Measurements from ENCODE around the gene NACC2.

Gene NACC2

DNA sequence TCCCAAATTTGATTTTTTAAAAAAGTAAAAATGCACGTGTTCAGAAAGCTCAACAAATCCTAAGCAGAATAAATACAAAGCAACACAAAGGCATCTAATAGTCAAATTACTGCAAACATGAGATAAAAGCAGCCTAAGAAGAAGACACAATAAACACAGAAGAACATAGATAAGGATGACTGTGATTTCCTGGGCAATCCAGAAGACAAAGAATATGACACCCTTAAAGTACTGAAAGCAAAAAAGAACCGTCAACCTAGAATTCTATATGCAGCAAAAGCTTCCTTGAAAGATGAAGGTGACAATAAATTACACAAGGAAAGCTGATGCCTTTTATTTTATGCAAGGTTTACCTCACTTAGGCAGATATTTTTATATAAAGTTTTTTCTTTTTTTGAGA lies 58.2 kb downstream of the NACC2 start:
- H3K27ac ChIP-seq: no peak overlapping the region
- no peak overlapping the region for H3K4me3 ChIP-seq (IDR thresholded peaks at IDR 0.05; ENCODE audit: insufficient read depth, low read depth, low read length)
- TF ChIP-seq, protein P1, sequence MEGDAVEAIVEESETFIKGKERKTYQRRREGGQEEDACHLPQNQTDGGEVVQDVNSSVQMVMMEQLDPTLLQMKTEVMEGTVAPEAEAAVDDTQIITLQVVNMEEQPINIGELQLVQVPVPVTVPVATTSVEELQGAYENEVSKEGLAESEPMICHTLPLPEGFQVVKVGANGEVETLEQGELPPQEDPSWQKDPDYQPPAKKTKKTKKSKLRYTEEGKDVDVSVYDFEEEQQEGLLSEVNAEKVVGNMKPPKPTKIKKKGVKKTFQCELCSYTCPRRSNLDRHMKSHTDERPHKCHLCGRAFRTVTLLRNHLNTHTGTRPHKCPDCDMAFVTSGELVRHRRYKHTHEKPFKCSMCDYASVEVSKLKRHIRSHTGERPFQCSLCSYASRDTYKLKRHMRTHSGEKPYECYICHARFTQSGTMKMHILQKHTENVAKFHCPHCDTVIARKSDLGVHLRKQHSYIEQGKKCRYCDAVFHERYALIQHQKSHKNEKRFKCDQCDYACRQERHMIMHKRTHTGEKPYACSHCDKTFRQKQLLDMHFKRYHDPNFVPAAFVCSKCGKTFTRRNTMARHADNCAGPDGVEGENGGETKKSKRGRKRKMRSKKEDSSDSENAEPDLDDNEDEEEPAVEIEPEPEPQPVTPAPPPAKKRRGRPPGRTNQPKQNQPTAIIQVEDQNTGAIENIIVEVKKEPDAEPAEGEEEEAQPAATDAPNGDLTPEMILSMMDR (conservative IDR thresholded peaks at IDR 0.05; ENCODE audit: low read depth, low read length): no peak
- H3K4me1 ChIP-seq (ENCODE audit: low read depth, poor library complexity, severe bottlenecking): no peaks in the 10 kb centered on the region
- no peaks in the 10 kb centered on the region for H3K79me2 ChIP-seq (ENCODE audit: insufficient read depth, low read depth)
- H3K27me3 ChIP-seq (ENCODE audit: insufficient read depth, low read depth): peaks cover 94% of the 10 kb centered on the region
- H3K9ac ChIP-seq: no peak overlapping the region
- H4K20me1 ChIP-seq (ENCODE audit: insufficient read depth): no peaks in the 10 kb centered on the region
- no peak overlapping the region for H2AFZ ChIP-seq (ENCODE audit: low read depth)
- H3K4me2 ChIP-seq: no peak overlapping the region
- H3K36me3 ChIP-seq (ENCODE audit: insufficient read depth): no peaks in the 10 kb centered on the region

GRCh38 chr9:136036050-136036449 lies 59.0 kb downstream of the NACC2 start:
- no peak overlapping the region for H3K27ac ChIP-seq
- no peak overlapping the region for H3K4me2 ChIP-seq
- no peak overlapping the region for H3K9ac ChIP-seq
- H3K27me3 ChIP-seq (ENCODE audit: insufficient read depth, low read depth): peaks cover 93% of the 10 kb centered on the region
- H3K36me3 ChIP-seq (ENCODE audit: insufficient read depth): no peaks in the 10 kb centered on the region
- H3K4me1 ChIP-seq (ENCODE audit: low read depth, poor library complexity, severe bottlenecking): no peaks in the 10 kb centered on the region
- H4K20me1 ChIP-seq (ENCODE audit: insufficient read depth): no peaks in the 10 kb centered on the region
- no peaks in the 10 kb centered on the region for H3K79me2 ChIP-seq (ENCODE audit: insufficient read depth, low read depth)
- no peak overlapping the region for H3K4me3 ChIP-seq (IDR thresholded peaks at IDR 0.05; ENCODE audit: insufficient read depth, low read depth, low read length)
- no peak overlapping the region for H2AFZ ChIP-seq (ENCODE audit: low read depth)
- TF ChIP-seq, protein P1 (conservative IDR thresholded peaks at IDR 0.05; ENCODE audit: low read depth, low read length): no peak; the same call in 1 of the 2 replicates

- no peak overlapping the region for H3K9ac ChIP-seq
Observed at GRCh38 chr9:136031741-136032730, 63.1 kb downstream of the NACC2 start.

DNA sequence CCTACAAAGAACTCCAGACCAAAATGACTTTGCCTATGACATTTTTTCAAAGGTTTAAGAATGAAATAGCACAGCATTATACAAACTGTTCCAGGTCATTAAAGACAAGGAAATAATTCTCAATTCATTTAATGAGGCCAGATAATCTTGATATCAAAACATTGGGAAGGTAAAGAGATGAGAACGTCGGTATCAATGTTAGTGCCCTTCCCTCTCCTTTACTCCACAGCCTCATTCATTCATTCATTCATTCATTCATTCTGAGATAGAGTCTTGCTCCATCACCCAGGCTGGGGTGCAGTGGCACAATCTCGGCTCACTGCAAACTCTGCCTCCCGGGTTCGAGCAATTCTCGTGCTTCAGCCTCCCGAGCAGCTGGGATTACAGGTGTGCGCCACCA lies 64.0 kb downstream of the NACC2 start:
- Histone ChIP-seq H4K20me1 (ENCODE audit: insufficient read depth) (no peaks in the 10 kb centered on the region), H3K4me2 (no peak overlapping the region), H3K27me3 (ENCODE audit: insufficient read depth, low read depth) (peaks cover 85% of the 10 kb centered on the region), H2AFZ (ENCODE audit: low read depth) (no peak overlapping the region), H3K9ac (no peak overlapping the region), H3K27ac (no peak overlapping the region), H3K79me2 (ENCODE audit: insufficient read depth, low read depth) (no peaks in the 10 kb centered on the region), H3K4me1 (ENCODE audit: low read depth, poor library complexity, severe bottlenecking) (no peaks in the 10 kb centered on the region), H3K4me3 (IDR thresholded peaks at IDR 0.05; ENCODE audit: insufficient read depth, low read depth, low read length) (no peak overlapping the region), H3K36me3 (ENCODE audit: insufficient read depth) (no peaks in the 10 kb centered on the region)
- TF ChIP-seq, protein P1 (conservative IDR thresholded peaks at IDR 0.05; ENCODE audit: low read depth, low read length): no peak

More at GRCh38 chr9:136031741-136032730, 63.1 kb downstream of the NACC2 start:
- Histone ChIP-seq H3K4me3 (IDR thresholded peaks at IDR 0.05; ENCODE audit: insufficient read depth, low read depth, low read length) (no peak overlapping the region), H3K27me3 (ENCODE audit: insufficient read depth, low read depth) (peaks cover 86% of the 10 kb centered on the region), H3K4me1 (ENCODE audit: low read depth, poor library complexity, severe bottlenecking) (no peaks in the 10 kb centered on the region), H3K79me2 (ENCODE audit: insufficient read depth, low read depth) (no peaks in the 10 kb centered on the region), H3K36me3 (ENCODE audit: insufficient read depth) (no peaks in the 10 kb centered on the region), H4K20me1 (ENCODE audit: insufficient read depth) (no peaks in the 10 kb centered on the region), H2AFZ (ENCODE audit: low read depth) (no peak overlapping the region), H3K4me2 (no peak overlapping the region), H3K27ac (no peak overlapping the region)
- TF ChIP-seq, protein P1 (conservative IDR thresholded peaks at IDR 0.05; ENCODE audit: low read depth, low read length): no peak

All from KMS-11 (cell line).